ENCODE data around the gene TMC7. TPM values are rescaled to one million over a fixed set of nuclear protein-coding genes. Genes with fewer than 3 reads are reported as not detected.

TMC7 gene
- total and polyA plus RNA-seq, 2 experiments from 2014 or later, result 5.7 to 6.5 TPM

- Histone ChIP-seq H3K9me3 (ENCODE audit: low read depth) (no peaks in the 10 kb centered on the region), H3K4me2 (no peak overlapping the region), H3K27me3 (no peaks in the 10 kb centered on the region), H3K4me1 (ENCODE audit: insufficient read depth) (no peaks in the 10 kb centered on the region), H4K20me1 (ENCODE audit: insufficient read depth, poor library complexity, severe bottlenecking) (no peaks in the 10 kb centered on the region), H3K79me2 (no peaks in the 10 kb centered on the region), H3K27ac (no peak overlapping the region), H3K4me3 (no peak overlapping the region), H3K36me3 (replicated peaks; ENCODE audit: insufficient read depth, low read depth) (no peaks in the 10 kb centered on the region), H2AFZ (no peak overlapping the region), H3K9me2 (replicated peaks; ENCODE audit: insufficient read depth) (no peaks in the 10 kb centered on the region)
- TF ChIP-seq, protein P1, sequence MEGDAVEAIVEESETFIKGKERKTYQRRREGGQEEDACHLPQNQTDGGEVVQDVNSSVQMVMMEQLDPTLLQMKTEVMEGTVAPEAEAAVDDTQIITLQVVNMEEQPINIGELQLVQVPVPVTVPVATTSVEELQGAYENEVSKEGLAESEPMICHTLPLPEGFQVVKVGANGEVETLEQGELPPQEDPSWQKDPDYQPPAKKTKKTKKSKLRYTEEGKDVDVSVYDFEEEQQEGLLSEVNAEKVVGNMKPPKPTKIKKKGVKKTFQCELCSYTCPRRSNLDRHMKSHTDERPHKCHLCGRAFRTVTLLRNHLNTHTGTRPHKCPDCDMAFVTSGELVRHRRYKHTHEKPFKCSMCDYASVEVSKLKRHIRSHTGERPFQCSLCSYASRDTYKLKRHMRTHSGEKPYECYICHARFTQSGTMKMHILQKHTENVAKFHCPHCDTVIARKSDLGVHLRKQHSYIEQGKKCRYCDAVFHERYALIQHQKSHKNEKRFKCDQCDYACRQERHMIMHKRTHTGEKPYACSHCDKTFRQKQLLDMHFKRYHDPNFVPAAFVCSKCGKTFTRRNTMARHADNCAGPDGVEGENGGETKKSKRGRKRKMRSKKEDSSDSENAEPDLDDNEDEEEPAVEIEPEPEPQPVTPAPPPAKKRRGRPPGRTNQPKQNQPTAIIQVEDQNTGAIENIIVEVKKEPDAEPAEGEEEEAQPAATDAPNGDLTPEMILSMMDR (IDR thresholded peaks at IDR 0.05; ENCODE audit: poor library complexity), result no peak
- TF ChIP-seq EZH2 (IDR thresholded peaks at IDR 0.05; ENCODE audit: borderline replicate concordance) (no peak), EZH2phosphoT487 (IDR thresholded peaks at IDR 0.05; ENCODE audit: low read depth, severe bottlenecking, unreplicated experiment) (no peak)
- no peak for DNase-seq (ENCODE audit: low spot score)
- 95% methylated on average over 1 of the region's 1 CpG for WGBS (ENCODE audit: low lambda C conversion rate, missing lambda C conversion rate)
Observed at GRCh38 chr16:19033761-19034160, 50.0 kb downstream of the TMC7 start.

DNA sequence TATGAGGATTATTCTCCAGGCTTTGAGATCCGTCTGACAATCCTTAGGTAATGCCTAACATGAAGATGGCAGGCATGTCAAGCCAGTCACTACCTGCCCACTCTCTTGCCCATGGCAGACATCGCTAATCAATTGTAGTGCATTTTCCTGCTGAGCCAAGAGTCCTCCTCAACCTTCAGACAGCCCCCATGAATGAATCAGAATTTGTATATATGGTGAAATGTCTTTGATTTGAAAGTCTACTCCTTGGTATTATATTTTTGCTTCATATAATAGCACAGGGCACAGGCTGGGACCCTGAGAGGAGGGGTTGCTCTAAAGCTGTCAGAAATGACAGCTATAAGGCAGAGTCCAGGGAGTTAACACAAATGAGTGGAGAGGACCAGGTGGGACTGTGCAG, 56.7 kb downstream of the TMC7 start:
- no peak for TF ChIP-seq EZH2 (IDR thresholded peaks at IDR 0.05; ENCODE audit: borderline replicate concordance)
- TF ChIP-seq, protein P1 (IDR thresholded peaks at IDR 0.05; ENCODE audit: poor library complexity), result no peak
- TF ChIP-seq EZH2phosphoT487 (IDR thresholded peaks at IDR 0.05; ENCODE audit: low read depth, severe bottlenecking, unreplicated experiment), result no peak
- Histone ChIP-seq H3K27me3 (no peaks in the 10 kb centered on the region), H3K4me1 (ENCODE audit: insufficient read depth) (no peaks in the 10 kb centered on the region), H3K4me2 (no peak overlapping the region), H3K9me2 (replicated peaks; ENCODE audit: insufficient read depth) (no peaks in the 10 kb centered on the region), H3K9me3 (ENCODE audit: low read depth) (no peaks in the 10 kb centered on the region), H3K36me3 (replicated peaks; ENCODE audit: insufficient read depth, low read depth) (no peaks in the 10 kb centered on the region), H3K27ac (no peak overlapping the region), H2AFZ (no peak overlapping the region), H3K79me2 (no peaks in the 10 kb centered on the region), H3K4me3 (no peak overlapping the region), H4K20me1 (ENCODE audit: insufficient read depth, poor library complexity, severe bottlenecking) (no peaks in the 10 kb centered on the region)
- WGBS (ENCODE audit: low lambda C conversion rate, missing lambda C conversion rate), result 98% methylated on average over 2 of the region's 2 CpGs
- DNase-seq (ENCODE audit: low spot score), result no peak

DNA sequence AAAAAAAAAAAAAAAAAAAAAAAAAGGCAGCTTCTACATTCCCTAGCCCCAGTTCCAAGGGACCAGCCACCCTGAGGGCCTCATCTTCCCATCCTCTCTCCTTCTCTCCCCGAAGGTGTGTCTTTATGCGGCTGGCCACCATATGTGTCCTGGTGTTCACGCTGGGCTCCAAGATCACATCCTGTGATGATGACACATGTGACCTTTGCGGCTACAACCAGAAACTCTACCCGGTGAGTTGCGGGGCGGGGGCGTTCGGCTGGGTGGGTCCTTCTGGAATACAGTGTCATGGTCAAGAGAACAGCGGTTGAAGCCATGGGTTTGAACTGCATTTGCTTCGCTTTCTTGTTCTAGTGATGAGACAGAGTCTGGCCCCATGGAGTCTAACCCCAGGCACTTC, 61.0 kb downstream of the TMC7 start:
- H4K20me1 ChIP-seq (ENCODE audit: insufficient read depth, poor library complexity, severe bottlenecking), result no peaks in the 10 kb centered on the region
- no peaks in the 10 kb centered on the region for H3K27me3 ChIP-seq
- H3K9me3 ChIP-seq (ENCODE audit: low read depth), result no peaks in the 10 kb centered on the region
- H2AFZ ChIP-seq, result no peak overlapping the region
- no peak overlapping the region for H3K27ac ChIP-seq
- no peak overlapping the region for H3K4me3 ChIP-seq
- 98% methylated on average over 11 of the region's 11 CpGs for WGBS (ENCODE audit: low lambda C conversion rate, missing lambda C conversion rate)
- no peaks in the 10 kb centered on the region for H3K9me2 ChIP-seq (replicated peaks; ENCODE audit: insufficient read depth)
- H3K4me1 ChIP-seq (ENCODE audit: insufficient read depth), result no peaks in the 10 kb centered on the region
- DNase-seq (ENCODE audit: low spot score), result no peak
- no peaks in the 10 kb centered on the region for H3K79me2 ChIP-seq
- H3K36me3 ChIP-seq (replicated peaks; ENCODE audit: insufficient read depth, low read depth), result no peaks in the 10 kb centered on the region
- H3K4me2 ChIP-seq, result no peak overlapping the region
- TF ChIP-seq EZH2 (IDR thresholded peaks at IDR 0.05; ENCODE audit: borderline replicate concordance), result no peak
- TF ChIP-seq, protein P1 (IDR thresholded peaks at IDR 0.05; ENCODE audit: poor library complexity), result no peak
- TF ChIP-seq EZH2phosphoT487 (IDR thresholded peaks at IDR 0.05; ENCODE audit: low read depth, severe bottlenecking, unreplicated experiment), result no peak

GRCh38 chr16:19046062-19046461, 62.3 kb downstream of the TMC7 start:
- no peak overlapping the region for H2AFZ ChIP-seq
- no peaks in the 10 kb centered on the region for H3K79me2 ChIP-seq
- H3K4me3 ChIP-seq, result no peak overlapping the region
- WGBS (ENCODE audit: low lambda C conversion rate, missing lambda C conversion rate), result 93% methylated on average over 2 of the region's 2 CpGs
- H3K36me3 ChIP-seq (replicated peaks; ENCODE audit: insufficient read depth, low read depth), result no peaks in the 10 kb centered on the region
- no peaks in the 10 kb centered on the region for H3K27me3 ChIP-seq
- TF ChIP-seq EZH2phosphoT487 (IDR thresholded peaks at IDR 0.05; ENCODE audit: low read depth, severe bottlenecking, unreplicated experiment), result no peak
- no peak overlapping the region for H3K4me2 ChIP-seq
- no peaks in the 10 kb centered on the region for H4K20me1 ChIP-seq (ENCODE audit: insufficient read depth, poor library complexity, severe bottlenecking)
- DNase-seq (ENCODE audit: low spot score), result no peak
- H3K9me2 ChIP-seq (replicated peaks; ENCODE audit: insufficient read depth), result no peaks in the 10 kb centered on the region
- H3K4me1 ChIP-seq (ENCODE audit: insufficient read depth), result no peaks in the 10 kb centered on the region
- H3K27ac ChIP-seq, result no peak overlapping the region
- no peaks in the 10 kb centered on the region for H3K9me3 ChIP-seq (ENCODE audit: low read depth)

All from hepatocyte (in vitro differentiated cells).